Parathyroid adenoma (tissue), 2 donors: ENCODE data around the gene KREMEN1.

Experiments
- H2AFZ ChIP-seq: fragments of 300-600 bp; sonication (generic); one replicate; pipeline ENCODE4 v1.7.0; 2017; ENCODE audit warnings: antibody characterized with exemption, mild to moderate bottlenecking
- H3K27ac ChIP-seq: fragments of 300-600 bp; sonication (generic); one replicate; pipeline ENCODE4 v1.7.0; 2017
- H3K27me3 ChIP-seq: fragments of 300-600 bp; sonication (generic); one replicate; pipeline ENCODE4 v1.7.0; 2017; ENCODE audit warnings: low read length; ENCODE audit not compliant: control insufficient read depth, insufficient read depth
- H3K36me3 ChIP-seq: fragments of 300-600 bp; sonication (generic); one replicate; pipeline ENCODE4 v1.7.0; 2017; ENCODE audit warnings: low read length; ENCODE audit not compliant: control insufficient read depth, insufficient read depth
- H3K4me1 ChIP-seq: fragments of 300-600 bp; sonication (generic); one replicate; pipeline ENCODE4 v1.7.0; 2017; ENCODE audit warnings: control low read depth
- H3K4me2 ChIP-seq: fragments of 300-600 bp; sonication (generic); one replicate; pipeline ENCODE4 v1.7.0; 2017; ENCODE audit warnings: low read length
- H3K4me3 ChIP-seq: fragments of 300-600 bp; sonication (generic); one replicate; pipeline ENCODE4 v1.7.0; 2017; ENCODE audit warnings: low read depth, low read length
- H3K79me2 ChIP-seq: fragments of 300-600 bp; sonication (generic); one replicate; pipeline ENCODE4 v1.7.0; 2017; ENCODE audit warnings: control low read depth
- H3K9ac ChIP-seq: fragments of 300-600 bp; sonication (generic); one replicate; pipeline ENCODE4 v1.7.0; 2017; ENCODE audit warnings: mild to moderate bottlenecking
- H3K9me3 ChIP-seq: fragments of 300-600 bp; sonication (generic); one replicate; pipeline ENCODE4 v1.7.0; 2017; ENCODE audit warnings: low read length; ENCODE audit not compliant: control insufficient read depth
- CTCF ChIP-seq: fragments of 300-600 bp; sonication (generic); IDR thresholded peaks from one replicate; pipeline ENCODE4 v1.7.0; 2017; ENCODE audit warnings: antibody characterized with exemption, mild to moderate bottlenecking
- donor health status: primary hyperparathyroidism.

The KREMEN1 gene

GRCh38 chr22:29113319-29113718 lies 40.5 kb downstream of the KREMEN1 start:
- no peak overlapping the region for H2AFZ ChIP-seq
- no peaks in the 10 kb centered on the region for H3K9me3 ChIP-seq
- H3K4me1 ChIP-seq: no peaks in the 10 kb centered on the region
- no peaks in the 10 kb centered on the region for H3K27me3 ChIP-seq
- H3K36me3 ChIP-seq: no peaks in the 10 kb centered on the region
- no peak overlapping the region for H3K4me2 ChIP-seq
- no peak overlapping the region for H3K9ac ChIP-seq
- H3K27ac ChIP-seq: no peak overlapping the region
- TF ChIP-seq CTCF: no peak
- no peak overlapping the region for H3K4me3 ChIP-seq
- H3K79me2 ChIP-seq: no peaks in the 10 kb centered on the region

- Histone ChIP-seq H3K79me2 (no peaks in the 10 kb centered on the region), H3K9ac (no peak overlapping the region), H3K9me3 (no peaks in the 10 kb centered on the region), H3K27me3 (no peaks in the 10 kb centered on the region), H3K4me3 (no peak overlapping the region), H3K36me3 (no peaks in the 10 kb centered on the region), H2AFZ (no peak overlapping the region), H3K4me2 (no peak overlapping the region), H3K27ac (no peak overlapping the region), H3K4me1 (no peaks in the 10 kb centered on the region)
- TF ChIP-seq CTCF: no peak
These were observed 41.6 kb downstream of the KREMEN1 start for GRCh38 chr22:29114392-29114791.

- Histone ChIP-seq H3K4me1 (no peaks in the 10 kb centered on the region), H3K9ac (no peak overlapping the region), H3K27me3 (no peaks in the 10 kb centered on the region), H2AFZ (no peak overlapping the region), H3K36me3 (no peaks in the 10 kb centered on the region), H3K9me3 (no peaks in the 10 kb centered on the region), H3K79me2 (no peaks in the 10 kb centered on the region), H3K4me3 (no peak overlapping the region), H3K4me2 (no peak overlapping the region), H3K27ac (no peak overlapping the region)
- no peak for TF ChIP-seq CTCF
These were observed 43.0 kb downstream of the KREMEN1 start for GRCh38 chr22:29115682-29116288.

- Histone ChIP-seq H2AFZ (no peak overlapping the region), H3K27me3 (no peaks in the 10 kb centered on the region), H3K4me1 (no peaks in the 10 kb centered on the region), H3K4me2 (no peak overlapping the region), H3K36me3 (no peaks in the 10 kb centered on the region), H3K79me2 (no peaks in the 10 kb centered on the region), H3K27ac (no peak overlapping the region), H3K4me3 (no peak overlapping the region), H3K9ac (no peak overlapping the region), H3K9me3 (no peaks in the 10 kb centered on the region)
- no peak for TF ChIP-seq CTCF
These were observed 43.7 kb downstream of the KREMEN1 start for GRCh38 chr22:29116397-29117123.
